ENCODE results near the gene RFX4. TPM values are rescaled to one million over a fixed set of nuclear protein-coding genes. Genes with fewer than 3 reads are reported as not detected.

The RFX4 gene
- total RNA-seq, 1 experiment from 2014 or later, result not detected

DNA sequence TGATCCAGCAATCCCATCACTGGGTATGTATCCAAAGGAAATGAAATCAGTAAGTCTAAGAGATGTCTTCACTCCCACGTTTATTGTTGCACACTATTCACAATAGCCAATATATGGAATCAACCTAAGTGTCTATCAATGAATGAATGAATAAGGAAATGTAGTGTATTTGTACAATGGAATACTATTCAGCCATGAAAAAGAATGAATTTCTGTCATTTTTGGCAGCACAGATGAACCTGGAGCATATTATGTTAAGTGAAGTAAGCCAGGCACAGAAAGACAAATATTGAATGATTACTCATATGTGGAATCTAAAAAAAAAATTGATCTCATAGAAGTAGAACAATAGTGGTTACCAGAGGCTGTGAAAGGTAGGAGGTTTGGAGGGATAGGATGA lies 30.6 kb upstream of the RFX4 start:
- ChIA-PET CTCF (no interaction called here), POLR2A (no interaction called here)
- no peaks in the 10 kb centered on the region for H3K4me1 ChIP-seq (ENCODE audit: control insufficient read depth, insufficient read depth, low read length)
- H3K27ac ChIP-seq (ENCODE audit: low read length), result no peak overlapping the region
- TF ChIP-seq, protein P1, sequence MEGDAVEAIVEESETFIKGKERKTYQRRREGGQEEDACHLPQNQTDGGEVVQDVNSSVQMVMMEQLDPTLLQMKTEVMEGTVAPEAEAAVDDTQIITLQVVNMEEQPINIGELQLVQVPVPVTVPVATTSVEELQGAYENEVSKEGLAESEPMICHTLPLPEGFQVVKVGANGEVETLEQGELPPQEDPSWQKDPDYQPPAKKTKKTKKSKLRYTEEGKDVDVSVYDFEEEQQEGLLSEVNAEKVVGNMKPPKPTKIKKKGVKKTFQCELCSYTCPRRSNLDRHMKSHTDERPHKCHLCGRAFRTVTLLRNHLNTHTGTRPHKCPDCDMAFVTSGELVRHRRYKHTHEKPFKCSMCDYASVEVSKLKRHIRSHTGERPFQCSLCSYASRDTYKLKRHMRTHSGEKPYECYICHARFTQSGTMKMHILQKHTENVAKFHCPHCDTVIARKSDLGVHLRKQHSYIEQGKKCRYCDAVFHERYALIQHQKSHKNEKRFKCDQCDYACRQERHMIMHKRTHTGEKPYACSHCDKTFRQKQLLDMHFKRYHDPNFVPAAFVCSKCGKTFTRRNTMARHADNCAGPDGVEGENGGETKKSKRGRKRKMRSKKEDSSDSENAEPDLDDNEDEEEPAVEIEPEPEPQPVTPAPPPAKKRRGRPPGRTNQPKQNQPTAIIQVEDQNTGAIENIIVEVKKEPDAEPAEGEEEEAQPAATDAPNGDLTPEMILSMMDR (IDR thresholded peaks at IDR 0.05), result no peak
- no peak for TF ChIP-seq POLR2AphosphoS5 (IDR thresholded peaks at IDR 0.05; ENCODE audit: low read depth, low read length)
- TF ChIP-seq, protein P2, sequence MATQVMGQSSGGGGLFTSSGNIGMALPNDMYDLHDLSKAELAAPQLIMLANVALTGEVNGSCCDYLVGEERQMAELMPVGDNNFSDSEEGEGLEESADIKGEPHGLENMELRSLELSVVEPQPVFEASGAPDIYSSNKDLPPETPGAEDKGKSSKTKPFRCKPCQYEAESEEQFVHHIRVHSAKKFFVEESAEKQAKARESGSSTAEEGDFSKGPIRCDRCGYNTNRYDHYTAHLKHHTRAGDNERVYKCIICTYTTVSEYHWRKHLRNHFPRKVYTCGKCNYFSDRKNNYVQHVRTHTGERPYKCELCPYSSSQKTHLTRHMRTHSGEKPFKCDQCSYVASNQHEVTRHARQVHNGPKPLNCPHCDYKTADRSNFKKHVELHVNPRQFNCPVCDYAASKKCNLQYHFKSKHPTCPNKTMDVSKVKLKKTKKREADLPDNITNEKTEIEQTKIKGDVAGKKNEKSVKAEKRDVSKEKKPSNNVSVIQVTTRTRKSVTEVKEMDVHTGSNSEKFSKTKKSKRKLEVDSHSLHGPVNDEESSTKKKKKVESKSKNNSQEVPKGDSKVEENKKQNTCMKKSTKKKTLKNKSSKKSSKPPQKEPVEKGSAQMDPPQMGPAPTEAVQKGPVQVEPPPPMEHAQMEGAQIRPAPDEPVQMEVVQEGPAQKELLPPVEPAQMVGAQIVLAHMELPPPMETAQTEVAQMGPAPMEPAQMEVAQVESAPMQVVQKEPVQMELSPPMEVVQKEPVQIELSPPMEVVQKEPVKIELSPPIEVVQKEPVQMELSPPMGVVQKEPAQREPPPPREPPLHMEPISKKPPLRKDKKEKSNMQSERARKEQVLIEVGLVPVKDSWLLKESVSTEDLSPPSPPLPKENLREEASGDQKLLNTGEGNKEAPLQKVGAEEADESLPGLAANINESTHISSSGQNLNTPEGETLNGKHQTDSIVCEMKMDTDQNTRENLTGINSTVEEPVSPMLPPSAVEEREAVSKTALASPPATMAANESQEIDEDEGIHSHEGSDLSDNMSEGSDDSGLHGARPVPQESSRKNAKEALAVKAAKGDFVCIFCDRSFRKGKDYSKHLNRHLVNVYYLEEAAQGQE (IDR thresholded peaks at IDR 0.05; ENCODE audit: insufficient read depth in 1 of 2, low read depth in 2 of 2, low read length in 1 of 2), result no peak
- TF ChIP-seq TCF7L2 (IDR thresholded peaks at IDR 0.05; ENCODE audit: low read depth, low read length), result no peak
- TF ChIP-seq SIN3A (IDR thresholded peaks at IDR 0.05; ENCODE audit: borderline replicate concordance, insufficient read depth, low read depth, low read length), result no peak
- H3K27me3 ChIP-seq (ENCODE audit: control insufficient read depth, insufficient read depth, low read length), result no peaks in the 10 kb centered on the region
- H3K36me3 ChIP-seq (ENCODE audit: control insufficient read depth, insufficient read depth, low read length), result no peaks in the 10 kb centered on the region
- intact Hi-C loops (cut with micrococcal nuclease; ENCODE audit: unreplicated experiment), result no loop called here
- ATAC-seq (no peak), DNase-seq (ENCODE audit: low read depth, low spot score) (no peak)
- no peak overlapping the region for H3K4me3 ChIP-seq (ENCODE audit: low read depth in 2 of 2, low read length in 2 of 2)
- in situ Hi-C loops (cut with HindIII; ENCODE audit: low pct_unique_long_range_greater_than_20kb, low sequenced_read_pairs), result no loop called here
- no TSS peak for BruUV-seq (replicated peaks)
- H3K9me3 ChIP-seq (ENCODE audit: control insufficient read depth, insufficient read depth, low read depth, low read length), result no peaks in the 10 kb centered on the region

DNA sequence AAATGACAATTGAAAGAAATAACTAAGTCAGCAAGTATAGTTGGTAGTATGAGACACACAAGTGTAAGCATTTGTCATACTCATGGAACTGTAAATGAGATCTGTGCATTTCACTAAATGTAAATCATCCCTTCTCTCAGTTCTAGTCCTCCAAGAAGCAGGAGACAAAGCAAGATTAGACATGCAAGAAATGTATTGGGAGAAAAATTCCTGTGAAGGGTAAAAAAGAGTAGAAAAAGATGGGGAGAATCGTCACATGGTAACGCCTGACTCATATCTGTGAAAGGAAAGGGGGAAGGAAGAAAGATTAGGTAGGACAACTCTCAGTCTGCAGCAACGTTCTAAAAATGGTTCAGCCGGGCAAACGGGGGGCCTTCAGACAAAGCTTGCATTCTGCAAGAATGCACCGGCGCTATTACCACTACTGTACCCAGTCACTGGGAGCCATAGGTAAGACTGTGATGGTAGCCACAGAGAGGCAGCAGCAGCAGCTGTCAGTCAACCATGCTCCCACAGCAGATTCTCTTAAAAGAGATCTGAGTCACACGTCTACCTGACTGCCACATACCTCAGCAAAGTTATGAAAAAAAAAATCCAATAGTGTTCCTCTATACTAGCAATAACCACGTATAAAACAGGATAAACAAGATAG lies 18.0 kb upstream of the RFX4 start:
- no TSS peak for BruUV-seq (replicated peaks)
- Histone ChIP-seq H3K27ac (ENCODE audit: low read length) (no peak overlapping the region), H3K4me3 (ENCODE audit: low read depth in 2 of 2, low read length in 2 of 2) (no peak overlapping the region), H3K4me1 (ENCODE audit: control insufficient read depth, insufficient read depth, low read length) (no peaks in the 10 kb centered on the region), H3K36me3 (ENCODE audit: control insufficient read depth, insufficient read depth, low read length) (no peaks in the 10 kb centered on the region), H3K27me3 (ENCODE audit: control insufficient read depth, insufficient read depth, low read length) (peaks cover 6% of the 10 kb centered on the region; the same call in 1 of the 2 replicates), H3K9me3 (ENCODE audit: control insufficient read depth, insufficient read depth, low read depth, low read length) (no peaks in the 10 kb centered on the region)
- DNase-seq (ENCODE audit: low read depth, low spot score) (no peak), ATAC-seq (no peak)
- POLR2A ChIA-PET, result interaction anchor here (0.7 kb wide), 1 partner anchor 42 kb away, joined by 6 read pairs; no protein-coding TSS in a partner anchor
- no peak for TF ChIP-seq TCF7L2 (IDR thresholded peaks at IDR 0.05; ENCODE audit: low read depth, low read length)
- TF ChIP-seq, protein P2 (IDR thresholded peaks at IDR 0.05; ENCODE audit: insufficient read depth in 1 of 2, low read depth in 2 of 2, low read length in 1 of 2), result no peak
- TF ChIP-seq POLR2AphosphoS5 (IDR thresholded peaks at IDR 0.05; ENCODE audit: low read depth, low read length), result no peak
- TF ChIP-seq, protein P1 (IDR thresholded peaks at IDR 0.05), result no peak
- TF ChIP-seq SIN3A (IDR thresholded peaks at IDR 0.05; ENCODE audit: borderline replicate concordance, insufficient read depth, low read depth, low read length), result no peak
- in situ Hi-C loops (cut with HindIII; ENCODE audit: low pct_unique_long_range_greater_than_20kb, low sequenced_read_pairs), result no loop called here
- CTCF ChIA-PET, result no interaction called here
- intact Hi-C loops (cut with micrococcal nuclease; ENCODE audit: unreplicated experiment), result no loop called here

Data from Panc1 (cell line).